ENCODE measurements around the gene UBA1.
A peak's percentile ranks its signal among the peaks of the same experiment; 100 is the strongest.

The UBA1 gene

DNA sequence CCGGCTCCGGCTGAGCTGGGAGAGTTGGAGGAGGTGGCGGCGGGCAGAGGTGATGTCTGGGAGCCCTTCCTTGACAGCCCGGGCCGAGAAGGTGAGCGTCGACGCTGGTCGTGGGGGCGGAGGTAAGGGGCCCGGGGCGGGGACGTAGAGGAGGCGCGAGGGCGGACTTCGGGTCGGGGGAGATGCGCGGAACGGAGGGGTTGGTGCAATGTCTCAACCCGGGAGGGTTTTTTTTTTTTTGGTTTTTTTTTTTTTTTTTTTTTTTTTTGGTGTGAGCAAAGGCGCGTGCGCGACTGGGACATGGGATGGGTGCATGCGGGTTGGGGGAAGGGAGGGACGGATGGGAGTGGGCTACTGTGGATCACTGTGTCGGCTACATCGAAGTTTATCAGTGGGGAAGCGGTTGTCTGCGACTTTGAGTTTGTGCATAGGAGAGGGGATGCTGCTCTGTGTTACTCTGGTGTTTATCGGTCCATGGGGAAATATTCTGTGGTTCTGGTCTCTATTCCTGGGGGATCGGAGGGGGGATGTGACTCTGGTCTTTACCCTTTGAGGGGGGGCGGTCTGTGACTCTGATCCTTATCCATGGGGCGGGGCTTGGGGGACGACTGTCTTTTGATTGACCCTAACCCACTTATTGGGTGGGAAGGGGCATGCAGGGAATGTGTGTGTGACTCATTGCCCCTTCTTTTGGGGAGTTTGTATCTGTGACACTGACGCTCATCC lies 48.1 kb upstream of the UBA1 start:
- peak overlapping the region; percentile 64 to 65 for H3K4me3 ChIP-seq (ENCODE audit: low read depth in 1 of 2, low read length in 2 of 2)
- H3K36me3 ChIP-seq (ENCODE audit: insufficient read depth, low read length) = peaks cover 40% of the 10 kb centered on the region
- DNase-seq (peak; percentile 16), ATAC-seq (ENCODE audit: insufficient read depth, low read depth) (peak; percentile 35)
- peak overlapping the region; percentile 80 for H2AFZ ChIP-seq (ENCODE audit: low read depth, low read length)
- TF ChIP-seq EZH2 (IDR thresholded peaks at IDR 0.05; ENCODE audit: borderline replicate concordance, low read depth, low read length, severe bottlenecking) = no peak
- TF ChIP-seq, protein P1, sequence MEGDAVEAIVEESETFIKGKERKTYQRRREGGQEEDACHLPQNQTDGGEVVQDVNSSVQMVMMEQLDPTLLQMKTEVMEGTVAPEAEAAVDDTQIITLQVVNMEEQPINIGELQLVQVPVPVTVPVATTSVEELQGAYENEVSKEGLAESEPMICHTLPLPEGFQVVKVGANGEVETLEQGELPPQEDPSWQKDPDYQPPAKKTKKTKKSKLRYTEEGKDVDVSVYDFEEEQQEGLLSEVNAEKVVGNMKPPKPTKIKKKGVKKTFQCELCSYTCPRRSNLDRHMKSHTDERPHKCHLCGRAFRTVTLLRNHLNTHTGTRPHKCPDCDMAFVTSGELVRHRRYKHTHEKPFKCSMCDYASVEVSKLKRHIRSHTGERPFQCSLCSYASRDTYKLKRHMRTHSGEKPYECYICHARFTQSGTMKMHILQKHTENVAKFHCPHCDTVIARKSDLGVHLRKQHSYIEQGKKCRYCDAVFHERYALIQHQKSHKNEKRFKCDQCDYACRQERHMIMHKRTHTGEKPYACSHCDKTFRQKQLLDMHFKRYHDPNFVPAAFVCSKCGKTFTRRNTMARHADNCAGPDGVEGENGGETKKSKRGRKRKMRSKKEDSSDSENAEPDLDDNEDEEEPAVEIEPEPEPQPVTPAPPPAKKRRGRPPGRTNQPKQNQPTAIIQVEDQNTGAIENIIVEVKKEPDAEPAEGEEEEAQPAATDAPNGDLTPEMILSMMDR (IDR thresholded peaks at IDR 0.05; ENCODE audit: borderline replicate concordance, extremely low read depth, low read length, poor library complexity, severe bottlenecking) = no peak
- no peaks in the 10 kb centered on the region for H3K27me3 ChIP-seq (ENCODE audit: insufficient read depth, low read length, poor library complexity)
- H3K79me2 ChIP-seq (ENCODE audit: insufficient read depth, low read length) = peaks cover 77% of the 10 kb centered on the region
- peaks cover 23% of the 10 kb centered on the region for H4K20me1 ChIP-seq (ENCODE audit: insufficient read depth, low read length)
- no peaks in the 10 kb centered on the region for H3K9me3 ChIP-seq (ENCODE audit: insufficient read depth, low read length, severe bottlenecking)
- H3K27ac ChIP-seq (ENCODE audit: low read length) = peak overlapping the region; percentile 96
- H3K4me1 ChIP-seq (ENCODE audit: insufficient read depth, low read length) = peaks cover 39% of the 10 kb centered on the region
- peak overlapping the region; percentile 90 for H3K9ac ChIP-seq (ENCODE audit: low read depth, low read length)
- H3K4me2 ChIP-seq (ENCODE audit: insufficient read depth, low read length) = peak overlapping the region; percentile 95

DNA sequence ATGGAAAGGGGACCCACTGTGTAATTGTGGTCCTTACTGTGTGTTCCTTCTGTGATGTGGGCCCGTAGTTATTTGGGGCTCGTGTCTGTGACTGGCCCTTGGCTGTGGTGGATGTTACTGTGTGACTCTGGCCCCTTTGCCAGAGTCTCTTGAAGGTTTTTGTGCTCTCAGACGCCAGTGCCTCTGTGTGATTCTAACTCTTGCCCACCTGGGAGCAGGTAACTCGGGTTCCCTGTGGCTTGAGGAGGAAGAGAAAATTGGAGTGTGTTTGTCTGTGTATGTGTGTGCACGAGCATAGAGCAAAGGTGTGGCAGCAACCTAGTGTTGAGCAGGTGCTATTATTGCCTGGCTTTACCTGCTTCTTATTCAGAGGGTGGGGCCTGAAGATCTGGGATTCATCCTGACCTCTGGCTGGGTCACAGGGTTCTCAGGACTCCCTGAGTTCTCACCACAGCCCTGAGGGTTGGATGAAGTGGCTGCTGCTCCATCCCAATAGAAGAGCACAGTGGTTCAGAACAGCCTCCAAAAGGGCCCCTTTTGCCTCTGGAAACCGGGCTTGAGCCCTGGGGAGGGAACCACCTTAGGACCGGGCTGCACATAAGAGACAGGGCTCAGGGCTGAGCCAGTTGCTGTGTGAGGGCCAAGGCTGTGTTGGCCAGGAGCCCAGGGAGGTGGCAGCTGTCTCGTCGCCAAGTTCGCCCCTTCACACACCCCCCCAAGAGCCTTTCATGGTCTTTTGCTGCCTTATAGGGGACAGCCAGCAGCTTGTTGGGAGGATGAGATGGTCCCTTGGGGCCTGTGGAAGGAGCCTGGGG lies 47.3 kb upstream of the UBA1 start:
- Histone ChIP-seq H3K9ac (ENCODE audit: low read depth, low read length) (peak overlapping the region; percentile 90), H4K20me1 (ENCODE audit: insufficient read depth, low read length) (peaks cover 23% of the 10 kb centered on the region), H2AFZ (ENCODE audit: low read depth, low read length) (no peak overlapping the region), H3K4me2 (ENCODE audit: insufficient read depth, low read length) (peak overlapping the region; percentile 95), H3K4me1 (ENCODE audit: insufficient read depth, low read length) (peaks cover 39% of the 10 kb centered on the region), H3K27me3 (ENCODE audit: insufficient read depth, low read length, poor library complexity) (no peaks in the 10 kb centered on the region), H3K4me3 (ENCODE audit: low read depth in 1 of 2, low read length in 2 of 2) (peak overlapping the region; percentile 64 to 65; a peak in 3 of 4 replicates), H3K36me3 (ENCODE audit: insufficient read depth, low read length) (peaks cover 40% of the 10 kb centered on the region), H3K79me2 (ENCODE audit: insufficient read depth, low read length) (peaks cover 84% of the 10 kb centered on the region), H3K27ac (ENCODE audit: low read length) (peak overlapping the region; percentile 96), H3K9me3 (ENCODE audit: insufficient read depth, low read length, severe bottlenecking) (no peaks in the 10 kb centered on the region)
- no peak for ATAC-seq (ENCODE audit: insufficient read depth, low read depth)
- no peak for TF ChIP-seq EZH2 (IDR thresholded peaks at IDR 0.05; ENCODE audit: borderline replicate concordance, low read depth, low read length, severe bottlenecking)
- TF ChIP-seq, protein P1 (IDR thresholded peaks at IDR 0.05; ENCODE audit: borderline replicate concordance, extremely low read depth, low read length, poor library complexity, severe bottlenecking) = no peak
- peak; percentile 41 for DNase-seq

GRCh38 chrX:47146936-47147859 lies 46.4 kb upstream of the UBA1 start:
- Histone ChIP-seq H3K27me3 (ENCODE audit: insufficient read depth, low read length, poor library complexity) (no peaks in the 10 kb centered on the region), H3K4me1 (ENCODE audit: insufficient read depth, low read length) (peaks cover 37% of the 10 kb centered on the region), H2AFZ (ENCODE audit: low read depth, low read length) (no peak overlapping the region), H3K79me2 (ENCODE audit: insufficient read depth, low read length) (peaks cover 90% of the 10 kb centered on the region), H3K9me3 (ENCODE audit: insufficient read depth, low read length, severe bottlenecking) (no peaks in the 10 kb centered on the region), H3K36me3 (ENCODE audit: insufficient read depth, low read length) (peaks cover 44% of the 10 kb centered on the region), H4K20me1 (ENCODE audit: insufficient read depth, low read length) (peaks cover 26% of the 10 kb centered on the region), H3K27ac (ENCODE audit: low read length) (peak overlapping the region; percentile 36; the same call in 1 of the 2 replicates), H3K9ac (ENCODE audit: low read depth, low read length) (peak overlapping the region; percentile 90; the same call in 1 of the 2 replicates), H3K4me3 (ENCODE audit: low read depth in 1 of 2, low read length in 2 of 2) (peak overlapping the region in 1 of 2 experiments; percentile 65; a peak in 3 of 4 replicates), H3K4me2 (ENCODE audit: insufficient read depth, low read length) (peak overlapping the region; percentile 95)
- ATAC-seq (ENCODE audit: insufficient read depth, low read depth) = no peak
- TF ChIP-seq, protein P1 (IDR thresholded peaks at IDR 0.05; ENCODE audit: borderline replicate concordance, extremely low read depth, low read length, poor library complexity, severe bottlenecking) = no peak
- no peak for TF ChIP-seq EZH2 (IDR thresholded peaks at IDR 0.05; ENCODE audit: borderline replicate concordance, low read depth, low read length, severe bottlenecking)
- no peak for DNase-seq

Data from DND-41 (cell line).